ENCODE measurements around the gene DOHH.

Gene DOHH

DNA sequence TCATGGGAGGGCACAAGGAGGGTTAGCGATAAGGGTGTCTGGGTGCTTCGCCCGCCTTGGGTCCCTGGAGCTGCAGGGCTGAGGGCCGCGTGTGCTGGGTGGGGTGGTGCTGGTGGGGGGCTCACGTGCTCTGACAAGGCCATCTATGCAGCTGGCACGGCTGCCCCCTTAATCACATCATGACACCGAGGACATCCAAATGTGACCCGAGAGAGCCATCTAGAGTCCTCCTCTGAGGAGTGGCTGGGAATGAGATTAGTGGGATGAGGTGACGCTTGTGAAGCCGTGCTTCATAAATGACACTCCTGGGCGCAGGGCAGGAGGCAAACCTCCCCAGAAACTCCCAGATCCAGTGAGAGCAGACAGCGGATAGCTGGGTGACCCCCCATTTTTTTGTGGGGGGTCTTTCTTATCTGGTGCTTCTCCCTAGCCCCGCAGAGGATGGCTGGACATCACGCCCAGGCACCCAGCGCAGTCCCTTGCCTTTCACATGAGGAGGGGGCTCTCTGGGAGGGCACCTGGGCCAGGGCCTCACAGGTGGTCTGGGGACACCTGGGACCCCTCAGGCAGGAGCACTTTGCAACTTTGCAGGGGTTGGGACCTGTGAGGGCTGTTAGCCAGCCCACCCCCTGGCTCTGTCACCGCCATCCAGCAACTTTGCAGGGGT, 12.2 kb upstream of the DOHH start:
- H3K27me3 ChIP-seq (ENCODE audit: insufficient read depth, low read length), result no peaks in the 10 kb centered on the region

DNA sequence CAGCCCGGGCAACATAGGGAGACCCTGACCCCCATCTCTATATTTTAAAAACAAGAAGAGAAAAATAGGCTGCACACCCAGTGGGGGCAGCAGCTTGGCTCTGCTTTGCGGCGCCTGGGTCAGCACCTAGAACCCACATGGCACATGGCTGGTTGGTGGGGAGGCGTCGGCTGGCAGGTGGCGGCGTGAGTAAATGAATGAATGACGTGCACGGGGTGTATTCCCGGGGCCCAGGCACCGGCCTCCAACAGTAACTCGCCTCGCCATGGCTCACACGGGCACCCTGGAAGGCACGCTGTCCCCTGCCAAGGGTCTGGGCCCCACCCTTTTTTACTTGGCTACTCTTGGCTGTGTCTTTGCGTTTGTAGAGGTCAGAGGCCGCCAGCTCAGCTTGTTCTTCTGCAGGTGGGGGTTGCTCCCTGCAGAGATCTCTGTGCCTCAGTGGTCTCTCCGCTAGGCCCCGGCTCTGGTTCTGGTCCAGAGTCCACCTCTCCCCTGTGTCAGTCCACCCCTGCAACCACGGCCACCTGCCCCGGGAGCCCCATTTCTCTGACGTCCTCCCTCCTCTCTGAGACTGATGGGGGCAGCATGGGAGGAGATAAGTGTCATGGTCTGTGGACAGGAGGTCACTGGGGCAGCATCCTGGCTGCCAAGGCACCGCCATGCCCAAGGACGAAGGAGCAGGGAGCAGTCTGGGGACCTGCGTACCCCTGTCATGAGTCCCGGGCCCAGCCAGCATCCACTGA, 11.2 kb upstream of the DOHH start:
- Histone ChIP-seq H3K9me2 (ENCODE audit: low read depth, low read length) (no peaks in the 10 kb centered on the region), H3K9ac (ENCODE audit: low read length) (no peak overlapping the region), H4K20me1 (ENCODE audit: insufficient read depth, low read length) (no peaks in the 10 kb centered on the region), H3K4me2 (ENCODE audit: low read length) (no peak overlapping the region), H3K36me3 (ENCODE audit: insufficient read depth, low read length) (peaks cover 17% of the 10 kb centered on the region; the same call in 1 of the 2 replicates), H3F3A (ENCODE audit: insufficient read depth, low read length) (no peaks in the 10 kb centered on the region), H2AFZ (ENCODE audit: low read length) (no peak overlapping the region), H3K9me3 (ENCODE audit: low read length) (no peaks in the 10 kb centered on the region), H3K27me3 (ENCODE audit: insufficient read depth, low read length) (no peaks in the 10 kb centered on the region), H3K4me1 (ENCODE audit: insufficient read depth, low read length, severe bottlenecking) (peaks cover 21% of the 10 kb centered on the region), H3K4me3 (ENCODE audit: low read depth, low read length, poor library complexity, severe bottlenecking) (no peak overlapping the region), H3K79me2 (ENCODE audit: insufficient read depth, low read length) (peaks cover 7% of the 10 kb centered on the region), H3K27ac (ENCODE audit: low read depth, low read length, poor library complexity, severe bottlenecking) (no peak overlapping the region)
- TF ChIP-seq EZH2 (IDR thresholded peaks at IDR 0.05; ENCODE audit: borderline replicate concordance, low read length), result no peak
- TF ChIP-seq, protein P1, sequence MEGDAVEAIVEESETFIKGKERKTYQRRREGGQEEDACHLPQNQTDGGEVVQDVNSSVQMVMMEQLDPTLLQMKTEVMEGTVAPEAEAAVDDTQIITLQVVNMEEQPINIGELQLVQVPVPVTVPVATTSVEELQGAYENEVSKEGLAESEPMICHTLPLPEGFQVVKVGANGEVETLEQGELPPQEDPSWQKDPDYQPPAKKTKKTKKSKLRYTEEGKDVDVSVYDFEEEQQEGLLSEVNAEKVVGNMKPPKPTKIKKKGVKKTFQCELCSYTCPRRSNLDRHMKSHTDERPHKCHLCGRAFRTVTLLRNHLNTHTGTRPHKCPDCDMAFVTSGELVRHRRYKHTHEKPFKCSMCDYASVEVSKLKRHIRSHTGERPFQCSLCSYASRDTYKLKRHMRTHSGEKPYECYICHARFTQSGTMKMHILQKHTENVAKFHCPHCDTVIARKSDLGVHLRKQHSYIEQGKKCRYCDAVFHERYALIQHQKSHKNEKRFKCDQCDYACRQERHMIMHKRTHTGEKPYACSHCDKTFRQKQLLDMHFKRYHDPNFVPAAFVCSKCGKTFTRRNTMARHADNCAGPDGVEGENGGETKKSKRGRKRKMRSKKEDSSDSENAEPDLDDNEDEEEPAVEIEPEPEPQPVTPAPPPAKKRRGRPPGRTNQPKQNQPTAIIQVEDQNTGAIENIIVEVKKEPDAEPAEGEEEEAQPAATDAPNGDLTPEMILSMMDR (IDR thresholded peaks at IDR 0.05; ENCODE audit: low read length), result no peak

More for the DNA sequence above, 12.2 kb upstream of the DOHH start:
- Histone ChIP-seq H3K9ac (ENCODE audit: low read length) (no peak overlapping the region), H3K79me2 (ENCODE audit: insufficient read depth, low read length) (no peaks in the 10 kb centered on the region; the same call in 1 of the 2 replicates), H3K4me3 (ENCODE audit: low read depth, low read length, poor library complexity, severe bottlenecking) (no peak overlapping the region), H3K9me3 (ENCODE audit: low read length) (no peaks in the 10 kb centered on the region), H3K4me2 (ENCODE audit: low read length) (no peak overlapping the region), H3K9me2 (ENCODE audit: low read depth, low read length) (no peaks in the 10 kb centered on the region), H3K36me3 (ENCODE audit: insufficient read depth, low read length) (peaks cover 17% of the 10 kb centered on the region; the same call in 1 of the 2 replicates), H2AFZ (ENCODE audit: low read length) (no peak overlapping the region), H3K4me1 (ENCODE audit: insufficient read depth, low read length, severe bottlenecking) (peaks cover 19% of the 10 kb centered on the region), H3F3A (ENCODE audit: insufficient read depth, low read length) (no peaks in the 10 kb centered on the region), H4K20me1 (ENCODE audit: insufficient read depth, low read length) (no peaks in the 10 kb centered on the region), H3K27ac (ENCODE audit: low read depth, low read length, poor library complexity, severe bottlenecking) (no peak overlapping the region)
- TF ChIP-seq, protein P1 (IDR thresholded peaks at IDR 0.05; ENCODE audit: low read length), result no peak

DNA sequence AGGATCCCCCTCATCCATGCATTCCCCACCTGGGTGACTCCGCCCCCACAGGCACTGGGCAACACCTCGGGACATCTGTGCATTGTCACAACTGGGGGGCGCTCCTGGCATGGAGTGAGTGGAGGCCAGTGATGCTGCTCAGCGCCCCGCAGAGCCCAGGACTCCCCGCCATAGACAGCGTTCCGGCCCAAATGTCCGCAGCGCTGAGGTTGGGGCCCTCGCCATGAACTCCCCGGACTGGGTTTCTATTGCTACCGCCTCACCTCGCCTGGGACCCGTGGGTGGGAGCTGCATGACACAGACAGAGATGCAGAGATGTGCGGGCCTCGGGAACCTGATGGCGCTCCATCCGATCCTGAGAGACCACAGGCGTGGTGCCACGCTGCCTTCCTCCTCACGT, 10.3 kb upstream of the DOHH start:
- no peak overlapping the region for H3K4me3 ChIP-seq (ENCODE audit: low read depth, low read length, poor library complexity, severe bottlenecking)
- H2AFZ ChIP-seq (ENCODE audit: low read length), result no peak overlapping the region
- no peak for TF ChIP-seq EZH2 (IDR thresholded peaks at IDR 0.05; ENCODE audit: borderline replicate concordance, low read length)
- TF ChIP-seq, protein P1 (IDR thresholded peaks at IDR 0.05; ENCODE audit: low read length), result no peak
- no peaks in the 10 kb centered on the region for H3K9me2 ChIP-seq (ENCODE audit: low read depth, low read length)
- H3F3A ChIP-seq (ENCODE audit: insufficient read depth, low read length), result no peaks in the 10 kb centered on the region
- no peak overlapping the region for H3K9ac ChIP-seq (ENCODE audit: low read length)
- H4K20me1 ChIP-seq (ENCODE audit: insufficient read depth, low read length), result no peaks in the 10 kb centered on the region
- no peak overlapping the region for H3K4me2 ChIP-seq (ENCODE audit: low read length)
- peaks cover 17% of the 10 kb centered on the region; the same call in 1 of the 2 replicates for H3K36me3 ChIP-seq (ENCODE audit: insufficient read depth, low read length)
- H3K79me2 ChIP-seq (ENCODE audit: insufficient read depth, low read length), result peaks cover 11% of the 10 kb centered on the region
- no peaks in the 10 kb centered on the region for H3K27me3 ChIP-seq (ENCODE audit: insufficient read depth, low read length)
- H3K27ac ChIP-seq (ENCODE audit: low read depth, low read length, poor library complexity, severe bottlenecking), result no peak overlapping the region
- no peaks in the 10 kb centered on the region for H3K9me3 ChIP-seq (ENCODE audit: low read length)
- H3K4me1 ChIP-seq (ENCODE audit: insufficient read depth, low read length, severe bottlenecking), result peaks cover 12% of the 10 kb centered on the region
